Liver (tissue), 9 donors: Measurements from ENCODE around the gene TATDN2. TPM values are rescaled to one million over a fixed set of nuclear protein-coding genes. Genes with fewer than 3 reads are reported as not detected.

Experiments used
- DNase-seq: peaks from one replicate; pipeline ENCODE4 v3.0.0-alpha.2; 2017; ENCODE audit warnings: low spot score
- H3K27ac ChIP-seq, 2 donors: one replicate each; pipeline ENCODE4 v1.7.0; 2013; ENCODE audit warnings: inconsistent platforms in 2 of 2, low read length in 2 of 2, control low read depth in 1 of 2, low read depth in 1 of 2, mild to moderate bottlenecking in 1 of 2
- H3K27me3 ChIP-seq, 4 donors: one replicate each; pipeline versions ENCODE4 v1.6.1 to v1.7.0; 2013; ENCODE audit warnings: low read length in 3 of 4, inconsistent platforms in 1 of 4, mild to moderate bottlenecking in 1 of 4, moderate library complexity in 1 of 4; ENCODE audit not compliant: control insufficient read depth in 4 of 4, insufficient read depth in 4 of 4
- H3K36me3 ChIP-seq, 4 donors: one replicate each; pipeline versions ENCODE4 v1.6.1 to v1.7.0; 2013; ENCODE audit warnings: low read length in 3 of 4, mild to moderate bottlenecking in 3 of 4, low read depth in 1 of 4, moderate library complexity in 1 of 4; ENCODE audit not compliant: control insufficient read depth in 4 of 4, insufficient read depth in 3 of 4
- H3K4me1 ChIP-seq, 4 donors: one replicate each; pipeline versions ENCODE4 v1.6.1 to v1.7.0; 2013; ENCODE audit warnings: low read length in 3 of 4, mild to moderate bottlenecking in 3 of 4, moderate library complexity in 1 of 4; ENCODE audit not compliant: control insufficient read depth in 4 of 4, insufficient read depth in 4 of 4
- H3K4me3 ChIP-seq, 3 donors: one replicate each; pipeline versions ENCODE4 v1.6.1 to v1.7.0; 2013; ENCODE audit warnings: low read length in 3 of 3, control low read depth in 1 of 3, low read depth in 1 of 3, mild to moderate bottlenecking in 1 of 3
- H3K9ac ChIP-seq, 2 donors: one replicate each; pipeline ENCODE4 v1.7.0; 2013; ENCODE audit warnings: low read length in 2 of 2, mild to moderate bottlenecking in 2 of 2, moderate library complexity in 2 of 2, control low read depth in 1 of 2, low read depth in 1 of 2
- H3K9me3 ChIP-seq, 4 donors: one replicate each; pipeline versions ENCODE4 v1.6.1 to v1.7.0; 2013; ENCODE audit warnings: low read length in 3 of 4; ENCODE audit not compliant: control insufficient read depth in 4 of 4
- EGR1 ChIP-seq, 2 donors: IDR thresholded peaks; 2 replicates each; pipeline ENCODE4 v1.6.1; 2016 to 2018; ENCODE audit warnings: antibody characterized with exemption in 2 of 2, low read depth in 2 of 2
- FOXA1 ChIP-seq: IDR thresholded peaks from 2 replicates; pipeline ENCODE4 v1.6.1; 2016; ENCODE audit warnings: antibody characterized with exemption
- FOXA2 ChIP-seq: IDR thresholded peaks from 2 replicates; pipeline ENCODE4 v1.6.1; 2016; ENCODE audit warnings: antibody characterized with exemption
- HNF4A ChIP-seq, 2 donors: conservative IDR thresholded peaks; 2 replicates each; pipeline ENCODE4 v1.6.1; 2016; ENCODE audit warnings: antibody characterized with exemption in 2 of 2, mild to moderate bottlenecking in 2 of 2
- NR2F2 ChIP-seq: IDR thresholded peaks from 2 replicates; pipeline ENCODE4 v1.6.1; 2016; ENCODE audit warnings: antibody characterized with exemption
- RXRA ChIP-seq, 2 donors: IDR thresholded peaks; 2 replicates each; pipeline ENCODE4 v1.6.1; 2017 to 2018; ENCODE audit warnings: antibody characterized with exemption in 2 of 2, mild to moderate bottlenecking in 1 of 2
- TAF1 ChIP-seq: conservative IDR thresholded peaks from 2 replicates; pipeline ENCODE4 v1.6.1; 2016; ENCODE audit warnings: antibody characterized with exemption, mild to moderate bottlenecking
- YY1 ChIP-seq: IDR thresholded peaks from 2 replicates; pipeline ENCODE4 v1.6.1; 2016; ENCODE audit warnings: antibody characterized with exemption, mild to moderate bottlenecking
- WGBS: extraction: QIAGEN DNeasy Blood & Tissue Kit; methylation state at CpG from one replicate; pipeline ENCODE4 v1.1.7; 2013; 5-methylcytosine and 5-hydroxymethylcytosine counted together
- polyA plus RNA-seq, 2 donors: library from polyadenylated mRNA; stranded (reverse) in 1 of 2; unstranded in 1 of 2; fragments of 200-250 nt in 1 of 2; fragments of >200 nt in 1 of 2; fragmentation: Nextera tagmentation in 1 of 2; extraction: Ambion mirVana in 1 of 2; gene quantifications; one replicate each; pipeline versions ENCODE4 v1.2.1 to v1.2.3, GENCODE V29; 2013 to 2015
- total RNA-seq, 2 donors: library from RNA; depleted of rRNA; stranded (reverse); fragments of >200 nt; gene quantifications; one replicate each; pipeline ENCODE4 v1.2.3, GENCODE V29; 2014
- TF ChIP-seq, protein P1 (sequence below): IDR thresholded peaks from 2 replicates; pipeline ENCODE4 v1.6.1; 2016; ENCODE audit warnings: antibody characterized with exemption
- TF ChIP-seq, protein P2 (sequence below): fragments of 150-350 bp; IDR thresholded peaks from 2 replicates; pipeline ENCODE4 v1.5.1; 2017; ENCODE audit warnings: improper control_type of control experiment, low read depth, low read length; ENCODE audit not compliant: missing input control
- donor health status: healthy.
- donor health status: healthy.
- donor health status: healthy.
- donor health status: healthy.
- donor health status: healthy.

The TATDN2 gene
- total and polyA plus RNA-seq, 4 donors = 3.7 to 14.2 (median 9.0) TPM

DNA sequence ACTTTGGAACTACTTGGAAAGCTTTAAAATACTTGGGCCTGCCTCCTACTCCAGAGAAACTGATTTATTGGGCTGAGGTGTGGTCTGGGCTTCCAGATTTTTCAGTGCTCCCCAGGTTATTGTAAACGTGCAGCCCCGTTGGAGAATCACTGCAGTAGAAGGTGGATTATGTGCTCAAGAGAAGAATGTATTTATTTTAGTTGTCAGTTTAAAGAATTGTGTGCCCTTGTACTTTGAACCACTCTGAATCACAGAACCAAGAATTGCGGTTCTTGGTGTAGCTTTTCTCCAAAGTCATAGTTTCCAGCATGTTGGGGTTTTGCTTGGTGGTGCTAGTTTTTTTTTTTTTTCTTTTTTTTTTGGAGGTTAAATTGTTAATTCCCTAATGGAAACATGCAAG is 1.6 kb downstream of the TATDN2 start:
- 21% methylated on average over 3 of the region's 3 CpGs for WGBS
- no peak for DNase-seq

DNA sequence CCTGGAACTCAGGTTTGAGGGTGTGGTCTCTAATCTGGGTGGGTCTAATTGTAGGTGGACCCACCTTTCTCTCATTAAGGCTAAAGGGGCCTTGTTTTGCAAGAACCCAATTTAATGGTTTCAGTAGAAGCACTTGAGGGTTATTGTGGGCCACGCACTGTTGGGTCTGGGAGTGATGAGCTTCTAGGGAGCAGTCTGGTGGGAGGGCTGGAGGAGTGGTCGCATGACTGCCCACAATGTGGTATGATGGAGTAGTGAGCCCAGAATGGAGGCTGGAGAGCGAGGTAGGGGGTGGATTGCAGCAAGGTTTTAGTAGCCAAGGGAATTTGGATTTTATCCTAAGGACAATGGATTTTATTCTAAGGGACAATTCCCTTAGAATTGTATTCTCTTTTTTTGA is 2.7 kb downstream of the TATDN2 start:
- TF ChIP-seq FOXA2 = no peak
- Histone ChIP-seq H3K36me3 (peaks cover 1 to 8% (median 7%) of the 10 kb centered on the region in 4 donors), H3K9ac (no peak overlapping the region), H3K4me3 (no peak overlapping the region), H3K9me3 (peaks cover 0 to under 1% (median 0%) of the 10 kb centered on the region in 4 donors), H3K27ac (no peak overlapping the region), H3K27me3 (no peaks in the 10 kb centered on the region), H3K4me1 (peaks cover 2 to 29% (median 15%) of the 10 kb centered on the region in 4 donors)
- 95% methylated on average over 3 of the region's 3 CpGs for WGBS
- no peak for DNase-seq

More for the DNA sequence above, 1.6 kb downstream of the TATDN2 start:
- Histone ChIP-seq H3K9ac (peak overlapping the region in 1 of 2 donors; percentile 54), H3K27me3 (no peaks in the 10 kb centered on the region), H3K9me3 (peaks cover 0 to 10% (median 0%) of the 10 kb centered on the region in 4 donors), H3K27ac (no peak overlapping the region), H3K36me3 (peaks cover 0 to 8% (median 7%) of the 10 kb centered on the region in 4 donors), H3K4me1 (peaks cover 2 to 29% (median 15%) of the 10 kb centered on the region in 4 donors), H3K4me3 (peak overlapping the region in 2 of 3 donors; percentile 72 to 78)
- TF ChIP-seq HNF4A (conservative IDR thresholded peaks at IDR 0.05) = peak in 1 of 2 donors; percentile 14
- TF ChIP-seq, protein P1, sequence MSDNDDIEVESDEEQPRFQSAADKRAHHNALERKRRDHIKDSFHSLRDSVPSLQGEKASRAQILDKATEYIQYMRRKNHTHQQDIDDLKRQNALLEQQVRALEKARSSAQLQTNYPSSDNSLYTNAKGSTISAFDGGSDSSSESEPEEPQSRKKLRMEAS = no peak

DNA sequence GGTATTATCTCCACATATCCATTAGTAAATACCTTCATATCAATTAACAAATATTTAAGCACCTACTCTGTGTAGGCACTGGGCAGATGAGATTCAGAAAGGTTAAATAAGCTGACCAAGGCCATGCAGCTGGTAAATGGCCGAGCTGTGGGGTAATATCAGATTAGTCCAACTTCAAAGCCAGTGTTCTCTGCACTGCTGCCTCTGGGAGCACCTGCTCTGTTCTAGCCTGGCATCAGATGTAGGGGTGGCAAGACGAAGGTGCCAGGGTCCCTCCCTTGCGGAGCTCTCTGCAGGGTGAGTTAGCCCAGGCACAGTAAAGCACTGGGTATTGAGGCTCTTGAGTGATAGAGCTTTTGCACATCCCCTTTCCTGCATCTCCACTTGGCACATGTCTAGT is 5.5 kb downstream of the TATDN2 start:
- TF ChIP-seq HNF4A (conservative IDR thresholded peaks at IDR 0.05) (peak; percentile 33 to 43), FOXA1 (no peak)
- H3K27me3 ChIP-seq = no peaks in the 10 kb centered on the region
- DNase-seq = no peak
- H3K4me3 ChIP-seq = no peak overlapping the region
- H3K36me3 ChIP-seq = peaks cover 1 to 8% (median 7%) of the 10 kb centered on the region in 4 donors
- no peak overlapping the region for H3K9ac ChIP-seq
- no peaks in the 10 kb centered on the region for H3K9me3 ChIP-seq
- H3K4me1 ChIP-seq = peaks cover 0 to 23% (median 15%) of the 10 kb centered on the region in 4 donors
- 85% methylated on average over 3 of the region's 3 CpGs for WGBS
- no peak overlapping the region for H3K27ac ChIP-seq

DNA sequence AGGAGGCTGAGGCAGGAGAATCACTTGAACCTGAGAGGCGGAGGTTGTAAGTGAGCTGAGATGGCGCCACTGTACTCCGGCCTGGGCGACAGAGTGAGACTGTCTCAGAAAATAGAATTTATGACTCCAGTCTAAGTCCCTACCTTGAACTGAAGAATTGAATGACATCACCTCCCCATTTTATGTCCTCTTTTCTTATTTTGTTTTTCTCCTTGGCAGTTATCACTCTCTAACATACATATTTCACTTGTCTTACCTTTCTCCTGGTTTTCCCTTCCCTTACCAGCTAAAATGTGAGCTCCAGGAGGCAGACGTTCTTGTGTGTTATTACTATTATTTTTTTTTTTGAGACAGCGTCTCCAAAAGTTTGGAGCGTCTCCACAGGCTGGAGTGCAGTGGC is 7.6 kb downstream of the TATDN2 start:
- H3K9ac ChIP-seq = no peak overlapping the region
- no peaks in the 10 kb centered on the region for H3K9me3 ChIP-seq
- peaks cover 1 to 20% (median 17%) of the 10 kb centered on the region in 4 donors for H3K36me3 ChIP-seq
- H3K27me3 ChIP-seq = no peaks in the 10 kb centered on the region
- no peak for DNase-seq
- no peak overlapping the region for H3K4me3 ChIP-seq
- peaks cover 0 to 7% (median 2%) of the 10 kb centered on the region in 4 donors for H3K4me1 ChIP-seq
- TF ChIP-seq YY1 (no peak), TAF1 (no peak), RXRA (IDR thresholded peaks at IDR 0.05) (no peak), NR2F2 (no peak), EGR1 (IDR thresholded peaks at IDR 0.05; ENCODE audit: low read depth in 2 of 2) (no peak)
- TF ChIP-seq, protein P2, sequence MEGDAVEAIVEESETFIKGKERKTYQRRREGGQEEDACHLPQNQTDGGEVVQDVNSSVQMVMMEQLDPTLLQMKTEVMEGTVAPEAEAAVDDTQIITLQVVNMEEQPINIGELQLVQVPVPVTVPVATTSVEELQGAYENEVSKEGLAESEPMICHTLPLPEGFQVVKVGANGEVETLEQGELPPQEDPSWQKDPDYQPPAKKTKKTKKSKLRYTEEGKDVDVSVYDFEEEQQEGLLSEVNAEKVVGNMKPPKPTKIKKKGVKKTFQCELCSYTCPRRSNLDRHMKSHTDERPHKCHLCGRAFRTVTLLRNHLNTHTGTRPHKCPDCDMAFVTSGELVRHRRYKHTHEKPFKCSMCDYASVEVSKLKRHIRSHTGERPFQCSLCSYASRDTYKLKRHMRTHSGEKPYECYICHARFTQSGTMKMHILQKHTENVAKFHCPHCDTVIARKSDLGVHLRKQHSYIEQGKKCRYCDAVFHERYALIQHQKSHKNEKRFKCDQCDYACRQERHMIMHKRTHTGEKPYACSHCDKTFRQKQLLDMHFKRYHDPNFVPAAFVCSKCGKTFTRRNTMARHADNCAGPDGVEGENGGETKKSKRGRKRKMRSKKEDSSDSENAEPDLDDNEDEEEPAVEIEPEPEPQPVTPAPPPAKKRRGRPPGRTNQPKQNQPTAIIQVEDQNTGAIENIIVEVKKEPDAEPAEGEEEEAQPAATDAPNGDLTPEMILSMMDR = no peak
- TF ChIP-seq, protein P1 = no peak
- no peak overlapping the region for H3K27ac ChIP-seq
- WGBS = 91% methylated on average over 7 of the region's 7 CpGs
